Activated CD4-positive, alpha-beta T cell treated with anti-CD3 and anti-CD28 coated beads for 48 hours (primary cell): Measurements from ENCODE around the gene NKAIN2.

ENCODE experiments used
- DNase-seq: peaks from one replicate; pipeline ENCODE4 v3.0.0-alpha.2; 2020

The NKAIN2 gene

DNA sequence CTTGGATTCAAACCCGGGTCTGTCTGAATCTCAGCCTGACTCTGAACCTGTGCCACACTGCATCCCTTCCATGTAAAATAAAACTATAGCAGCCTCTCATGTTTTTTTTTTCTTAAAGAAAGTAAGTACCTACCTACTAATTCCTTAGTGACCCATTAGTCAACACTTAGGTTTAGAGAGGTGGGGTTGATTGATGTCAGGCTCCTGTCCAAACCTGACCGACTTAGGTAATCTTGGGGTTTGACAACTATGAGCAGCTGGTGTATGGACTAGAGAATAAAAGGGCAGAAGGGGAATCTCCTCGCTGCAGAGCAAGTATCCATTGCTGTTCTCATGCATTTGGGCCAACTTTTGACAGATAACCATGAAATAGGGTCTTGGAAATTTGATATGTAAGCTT is 6.5 kb downstream of the NKAIN2 start:
- no peak for DNase-seq

DNA sequence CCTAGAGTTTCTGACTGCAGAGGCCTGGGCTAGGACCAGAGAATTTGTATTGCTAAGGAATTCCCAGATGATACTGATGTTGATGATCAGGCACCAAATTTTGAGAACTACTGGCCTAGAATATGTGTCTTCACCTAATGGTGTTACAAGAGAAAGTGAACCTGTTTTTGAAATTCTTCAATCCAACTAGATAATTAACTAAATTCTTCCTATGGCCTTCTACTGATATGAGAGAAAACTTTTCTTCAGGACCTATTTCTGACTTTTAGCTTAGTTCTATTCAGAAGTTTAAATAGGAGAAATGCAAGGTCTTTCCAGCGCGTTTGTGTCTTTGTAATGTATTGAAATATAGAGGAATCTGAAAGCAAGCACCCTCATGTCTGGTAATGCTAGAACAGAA is 7.3 kb downstream of the NKAIN2 start:
- no peak for DNase-seq

DNA sequence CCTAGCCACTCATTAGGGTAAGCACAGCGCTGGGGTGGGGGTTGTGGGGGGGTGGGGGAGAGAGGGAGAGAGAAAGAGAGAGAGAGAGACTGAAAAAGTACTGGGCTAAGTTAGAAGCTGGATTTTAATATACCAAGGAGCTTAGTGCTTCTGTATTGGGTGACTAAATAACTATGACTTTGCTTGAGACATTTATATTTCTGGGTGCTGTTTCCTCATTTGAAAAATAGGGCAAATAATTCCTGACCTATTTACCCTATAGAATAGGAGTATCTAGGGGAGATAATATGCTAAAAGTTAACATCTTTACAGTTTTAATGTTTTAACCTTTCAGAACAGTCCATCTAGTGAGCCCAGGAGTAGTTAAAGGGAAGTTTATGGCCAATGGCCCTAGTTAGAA is 7.7 kb downstream of the NKAIN2 start:
- no peak for DNase-seq

DNA sequence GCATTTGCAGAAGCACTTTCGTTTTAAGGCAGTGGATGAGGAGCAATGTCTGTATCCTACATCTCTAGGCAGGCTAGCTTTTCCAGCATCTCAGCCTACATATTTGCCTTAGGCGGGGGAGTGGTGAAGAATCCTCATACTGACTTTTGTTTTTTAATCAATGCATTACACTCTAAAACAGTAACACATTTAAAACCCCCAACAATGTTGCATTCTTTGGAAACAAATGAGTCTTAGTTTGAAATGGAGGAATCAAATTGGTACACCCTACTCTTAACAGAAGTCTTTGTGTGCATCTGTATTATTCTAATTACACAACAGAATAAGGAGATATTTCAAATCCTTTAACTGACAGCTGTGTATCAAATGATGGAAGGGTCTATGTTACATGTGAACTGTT is 9.0 kb downstream of the NKAIN2 start:
- no peak for DNase-seq

DNA sequence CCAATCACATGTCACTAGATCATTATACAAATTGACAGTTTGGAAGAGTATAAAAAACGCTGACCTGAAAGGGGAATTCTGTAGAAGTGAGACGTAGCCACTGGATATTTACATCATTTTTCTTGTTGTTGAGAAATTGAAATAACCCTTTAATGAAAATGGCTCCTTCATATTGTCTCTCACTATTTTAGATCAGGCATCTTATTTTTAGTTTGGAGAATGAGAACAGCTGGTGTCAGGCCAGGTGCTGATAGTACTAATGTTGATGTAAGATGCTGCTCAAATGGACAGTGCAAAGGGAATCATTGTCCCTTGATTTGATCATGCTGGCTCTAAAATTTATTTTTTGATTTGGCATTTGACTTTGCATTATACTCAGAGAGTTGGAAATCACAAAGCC is 17.4 kb downstream of the NKAIN2 start:
- DNase-seq, result no peak

DNA sequence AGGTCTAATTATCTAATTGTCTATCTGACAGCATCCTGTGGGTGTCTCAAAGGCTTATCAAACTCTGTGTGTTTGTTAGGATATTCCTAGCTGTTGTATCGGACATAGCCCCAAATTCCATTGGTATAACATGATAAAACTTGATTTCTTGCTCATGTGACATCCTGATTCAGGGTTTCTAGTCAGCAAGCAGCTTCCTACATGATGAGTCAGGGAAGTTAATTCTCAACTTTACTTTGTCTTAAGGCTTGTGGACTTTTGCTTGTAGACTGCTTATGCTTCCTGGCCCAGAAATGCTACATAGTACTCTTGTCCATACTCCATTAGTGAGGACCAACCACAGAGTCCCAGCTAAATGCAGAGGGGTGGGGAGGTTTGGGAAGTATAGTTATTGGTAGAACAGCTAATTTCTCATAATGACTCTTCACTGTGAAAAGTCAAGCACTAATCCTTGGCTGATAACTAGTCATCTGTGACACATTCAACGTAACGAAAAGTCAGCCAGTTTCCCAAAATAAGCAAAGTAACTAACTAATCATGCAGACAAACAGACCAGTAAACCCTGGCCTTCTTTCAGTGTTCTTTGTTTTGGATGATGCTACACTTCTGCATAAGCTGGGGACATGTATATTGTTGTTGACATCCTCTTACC is 25.8 kb downstream of the NKAIN2 start:
- no peak for DNase-seq

DNA sequence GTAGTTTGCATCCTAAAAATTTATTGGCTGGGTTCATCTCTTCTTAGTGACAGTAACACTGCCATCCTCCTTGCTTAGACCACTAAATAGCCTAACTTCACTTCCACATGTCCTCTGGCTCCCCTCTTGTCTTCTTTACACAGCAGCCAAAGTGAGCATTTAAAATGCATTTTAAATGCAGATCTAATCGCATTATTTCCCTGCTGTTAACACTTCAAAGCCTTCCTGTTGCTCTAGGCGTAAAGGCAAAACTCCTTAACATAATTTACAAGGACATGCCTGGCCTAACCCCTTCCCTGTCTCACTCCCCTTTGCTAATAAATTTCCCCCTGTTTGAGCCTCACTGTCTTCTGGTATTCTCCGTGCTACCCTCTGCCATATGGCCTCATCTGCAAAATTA is 26.5 kb downstream of the NKAIN2 start:
- no peak for DNase-seq

DNA sequence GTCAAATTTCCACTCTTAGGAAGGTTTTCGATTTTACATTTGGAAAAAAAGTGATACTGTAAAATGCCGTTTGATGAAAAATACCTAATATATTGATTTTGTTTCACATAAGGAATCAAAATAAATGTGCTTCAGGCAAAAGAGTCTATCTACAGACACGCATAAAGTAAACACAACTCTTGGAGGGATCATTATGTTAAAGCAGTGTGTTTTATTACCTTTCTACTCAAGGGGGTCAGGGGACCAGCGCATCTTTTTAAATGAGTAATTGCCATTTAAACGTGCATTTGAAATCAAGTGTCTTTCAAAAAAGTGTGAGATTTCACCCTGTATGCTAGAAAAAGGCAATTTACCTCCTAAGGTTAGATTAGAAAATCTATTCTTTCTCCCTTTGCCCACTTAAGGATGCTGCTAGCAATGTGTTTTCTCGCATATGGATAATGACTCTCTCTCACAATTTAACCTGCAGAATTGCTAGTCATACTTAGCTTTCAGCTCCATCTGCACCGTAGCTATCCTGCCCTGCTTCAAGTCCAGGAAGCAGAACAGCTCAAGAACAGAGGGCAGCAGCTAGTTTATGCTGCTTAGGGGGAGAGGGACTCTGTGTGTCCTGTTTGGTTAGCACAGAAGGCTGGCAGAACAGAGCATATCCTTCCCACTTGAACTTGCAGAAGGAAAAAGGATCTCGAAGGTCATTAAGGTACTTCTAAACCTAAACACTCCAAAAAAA is 35.0 kb downstream of the NKAIN2 start:
- DNase-seq, result no peak

DNA sequence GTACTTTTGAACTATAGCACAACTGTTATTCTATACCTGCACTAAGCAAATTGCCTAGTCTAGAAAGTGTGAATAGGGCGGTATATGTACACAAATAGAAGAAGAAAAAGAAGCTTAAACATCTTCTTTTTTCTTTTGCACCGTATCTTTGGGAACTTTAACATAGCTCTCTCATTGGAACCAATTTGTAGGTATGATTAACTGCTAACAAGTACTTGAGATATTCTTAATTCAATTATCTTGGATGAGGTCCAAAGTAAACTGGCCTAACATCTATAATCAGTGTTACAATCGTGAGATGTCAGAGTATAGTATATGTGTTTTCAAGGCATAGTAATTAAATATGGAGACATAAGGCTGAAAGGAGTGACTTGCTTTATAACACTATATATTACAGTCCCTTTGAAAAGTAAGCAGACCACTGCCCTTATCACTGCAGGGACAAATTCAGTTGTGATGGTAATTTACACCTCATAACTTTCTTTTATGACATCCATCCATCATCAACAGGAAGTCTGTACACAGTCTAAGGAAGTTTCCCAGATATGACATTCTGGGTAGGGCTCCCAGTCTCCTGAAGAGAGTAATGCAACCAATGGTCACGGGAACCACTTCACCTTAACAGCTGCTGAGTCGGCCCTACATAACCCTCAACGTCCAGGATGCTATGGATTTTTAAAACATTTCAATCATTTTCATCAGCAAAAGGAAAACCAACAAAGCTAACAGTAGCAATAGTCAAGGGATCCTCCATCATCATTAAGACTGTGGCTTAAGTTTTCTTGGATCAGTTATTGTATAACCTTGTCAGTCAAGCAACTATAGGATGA is 37.6 kb downstream of the NKAIN2 start:
- no peak for DNase-seq

DNA sequence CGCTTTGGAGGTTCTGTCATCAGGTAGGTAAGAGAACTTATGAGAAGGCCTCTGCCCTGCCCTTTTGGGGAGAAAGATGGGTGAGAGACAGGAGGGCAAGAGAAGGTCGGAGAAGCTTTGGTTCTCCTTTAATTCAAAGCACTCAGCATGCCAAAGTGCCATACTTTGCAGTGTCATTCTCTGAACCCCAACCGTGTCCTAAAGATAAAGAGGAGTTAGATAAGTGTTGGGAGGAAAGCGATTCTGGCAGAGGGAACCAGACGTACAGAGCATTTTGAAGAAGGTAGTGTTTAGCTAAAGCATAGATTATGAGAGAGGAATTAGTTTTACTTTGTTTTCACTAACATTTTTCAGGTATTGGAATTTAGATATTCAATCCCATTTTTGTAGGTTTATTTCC is 40.3 kb downstream of the NKAIN2 start:
- DNase-seq, result no peak

DNA sequence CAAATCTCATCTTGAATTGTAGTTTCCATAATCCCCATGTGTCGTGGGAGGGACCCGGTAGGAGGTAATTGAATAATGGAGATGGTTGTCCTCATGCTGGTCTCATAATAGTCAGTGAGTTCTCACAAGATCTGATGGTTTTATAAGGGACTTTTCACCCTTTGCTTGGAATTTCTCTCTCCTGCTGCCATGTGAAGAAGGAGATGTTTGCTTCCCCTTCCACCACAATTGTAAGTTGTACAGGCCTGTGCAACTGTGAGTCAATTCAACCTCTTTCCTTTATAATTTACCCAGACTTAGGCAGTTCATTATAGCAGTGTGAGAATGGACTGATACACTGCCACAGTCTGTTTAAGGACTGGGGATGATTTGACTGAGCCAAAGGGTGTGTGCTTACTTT is 44.7 kb downstream of the NKAIN2 start:
- DNase-seq, result no peak

DNA sequence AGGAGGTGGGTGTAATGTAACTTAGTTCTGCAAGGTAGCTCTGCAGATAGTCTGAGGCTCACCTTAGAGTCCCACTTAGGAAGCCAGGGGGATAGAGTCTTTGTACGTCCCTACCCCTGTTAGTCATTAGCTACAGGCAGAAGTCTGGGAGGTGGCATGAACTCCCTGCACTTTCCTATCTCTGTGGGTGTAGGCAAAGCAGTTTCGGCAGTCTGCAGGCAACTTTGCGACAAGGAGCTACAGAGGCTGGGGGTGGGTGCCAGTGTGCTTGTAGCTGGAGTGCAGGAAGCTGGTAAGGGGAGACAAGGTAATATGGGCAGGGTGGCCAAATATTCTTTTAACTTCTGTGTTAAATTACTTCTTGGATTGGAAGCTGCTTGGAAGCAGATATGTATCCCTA is 45.7 kb downstream of the NKAIN2 start:
- no peak for DNase-seq

DNA sequence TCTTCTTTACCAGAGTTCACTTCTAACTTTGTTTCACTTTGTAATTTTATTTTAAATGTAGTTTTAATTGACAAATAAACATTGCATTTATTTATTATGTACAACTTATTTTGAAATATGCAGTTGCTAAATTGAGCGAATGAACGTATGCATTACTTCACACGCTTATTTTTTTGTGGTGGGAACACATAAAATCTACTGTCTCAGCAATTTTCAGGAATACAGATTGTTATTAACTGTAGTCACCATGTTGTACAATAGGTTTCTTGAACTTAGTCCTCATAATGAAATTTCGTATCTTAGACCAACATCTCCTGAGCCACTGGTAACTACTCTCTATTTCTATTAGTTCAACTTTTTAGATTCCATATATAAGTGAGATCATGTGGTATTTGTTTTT is 46.9 kb downstream of the NKAIN2 start:
- DNase-seq, result no peak

DNA sequence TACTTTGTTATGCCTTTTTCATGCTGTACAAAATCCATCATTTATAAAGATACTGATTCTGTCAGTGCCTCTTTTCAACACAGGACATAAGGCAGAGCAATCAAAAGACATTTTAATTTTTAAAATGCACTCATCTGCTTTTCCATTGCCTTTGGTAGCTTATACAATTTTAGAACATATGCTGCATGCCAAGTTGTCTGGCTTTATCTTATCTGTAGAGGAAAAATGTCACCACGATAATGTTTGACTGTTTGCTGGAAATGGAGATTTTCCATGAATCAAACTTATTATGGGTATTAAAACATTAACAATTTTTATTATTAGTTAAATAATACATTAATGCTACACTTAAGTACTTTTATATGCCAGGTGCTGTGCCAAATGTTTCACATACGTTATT is 50.5 kb downstream of the NKAIN2 start:
- DNase-seq, result no peak

DNA sequence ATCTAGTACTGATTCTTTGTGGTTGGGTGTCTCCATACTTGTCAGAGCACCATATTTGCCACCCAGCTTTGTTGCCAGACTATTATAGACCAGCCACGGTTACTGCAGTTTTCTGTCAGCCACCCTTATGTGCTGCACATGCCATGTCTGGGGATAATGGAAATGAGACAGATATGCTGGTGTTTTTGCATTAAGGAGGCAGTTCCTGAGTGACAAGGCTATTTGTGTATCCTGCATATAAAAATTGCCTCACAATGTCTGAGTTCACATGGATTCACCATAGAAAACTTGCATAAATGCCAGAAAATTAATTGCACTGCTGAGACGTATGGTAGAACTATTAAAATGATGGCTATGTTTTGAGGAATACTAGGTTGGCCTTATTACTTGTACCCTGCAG is 51.8 kb downstream of the NKAIN2 start:
- no peak for DNase-seq

DNA sequence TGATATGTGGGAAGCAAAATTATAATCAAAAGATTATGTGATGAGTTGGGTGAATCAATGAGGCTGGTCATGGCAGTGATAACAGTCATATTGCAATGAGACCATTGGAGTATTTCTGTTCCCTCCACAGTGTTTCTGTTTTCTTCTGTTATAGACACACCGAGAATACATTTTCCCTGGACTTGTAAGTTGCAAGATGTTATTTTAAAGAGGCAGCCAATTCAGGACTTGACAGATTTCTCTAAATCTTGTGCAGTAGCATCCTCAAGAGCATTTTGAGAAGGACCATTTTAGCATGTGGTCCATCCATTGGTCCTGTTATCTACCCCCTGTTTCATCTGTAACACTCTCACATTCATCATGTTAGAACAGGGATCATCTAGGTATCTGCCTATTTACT is 55.6 kb downstream of the NKAIN2 start:
- DNase-seq, result no peak

DNA sequence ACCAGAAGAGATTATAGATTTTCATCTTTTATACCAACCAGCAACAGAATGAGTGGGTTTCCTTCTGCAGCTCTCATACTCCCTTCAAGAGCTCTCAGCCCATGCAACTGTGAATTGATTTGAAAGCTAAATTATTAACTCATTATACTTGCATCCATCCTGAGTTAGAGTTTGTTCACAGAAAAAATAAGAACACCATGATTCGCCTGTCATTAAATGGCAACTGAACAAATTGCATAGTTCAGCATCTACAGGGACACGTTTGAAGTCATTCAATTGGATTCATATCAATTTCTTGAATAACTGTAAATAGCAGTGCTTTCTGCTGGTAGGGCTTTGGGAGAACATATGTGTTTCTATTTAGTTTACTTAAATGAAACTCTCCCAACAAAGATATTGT is 65.7 kb downstream of the NKAIN2 start:
- DNase-seq, result no peak

DNA sequence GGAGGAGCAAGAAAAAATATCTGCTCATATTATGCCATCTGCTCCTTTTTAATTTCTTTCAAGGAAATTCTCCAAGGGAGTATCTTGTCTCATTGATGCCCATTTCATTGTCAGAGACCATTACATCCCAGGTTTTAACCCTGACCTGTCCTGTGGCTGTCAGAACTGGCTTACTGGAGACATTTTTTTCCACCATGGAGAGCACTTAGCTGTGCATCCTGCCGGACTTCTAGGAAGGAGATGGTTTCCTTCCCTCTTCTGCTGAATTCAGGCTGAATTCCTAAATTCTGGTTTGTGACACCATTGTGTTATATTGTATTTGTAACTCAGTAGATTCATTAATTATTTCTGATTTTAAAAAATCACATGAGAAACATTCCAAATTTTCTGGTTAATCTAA is 70.3 kb downstream of the NKAIN2 start:
- DNase-seq, result no peak

DNA sequence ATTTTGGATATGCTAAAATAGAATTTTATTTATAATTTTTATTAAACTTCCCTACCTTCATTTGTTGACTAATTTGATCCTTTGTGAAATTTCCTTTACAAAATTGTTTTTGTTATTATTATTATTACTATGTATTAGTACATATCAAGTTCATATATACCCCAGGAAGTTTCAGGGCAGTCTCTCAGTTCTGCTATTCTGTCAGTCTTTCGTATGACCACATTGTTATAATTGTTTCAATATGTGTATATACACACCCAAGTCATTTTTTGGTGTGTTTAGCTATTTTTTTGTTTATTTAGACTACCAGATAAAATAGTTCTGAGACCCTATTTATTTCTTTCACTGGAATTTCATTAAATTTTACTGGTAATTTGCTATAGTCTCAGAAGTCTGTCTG is 72.1 kb downstream of the NKAIN2 start:
- DNase-seq, result no peak

DNA sequence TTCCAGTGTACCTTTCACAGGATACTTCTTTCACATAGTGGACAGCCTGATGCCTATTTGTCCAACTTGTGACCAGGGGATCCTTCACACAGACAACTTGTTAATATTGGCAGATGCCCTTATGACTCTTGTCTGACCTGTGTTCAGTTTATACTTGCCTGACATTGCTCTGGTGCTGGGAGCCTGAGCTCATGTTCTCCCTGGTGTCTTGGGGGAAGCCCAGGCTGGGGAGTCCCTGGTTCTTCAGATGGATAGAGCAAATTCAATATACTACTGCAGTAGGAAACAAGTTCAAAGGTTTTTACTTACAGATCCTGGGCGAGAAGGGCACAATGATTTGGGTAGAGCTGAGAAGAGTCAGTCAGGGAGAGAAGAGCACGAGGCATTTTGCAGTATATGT is 76.1 kb downstream of the NKAIN2 start:
- DNase-seq, result no peak

DNA sequence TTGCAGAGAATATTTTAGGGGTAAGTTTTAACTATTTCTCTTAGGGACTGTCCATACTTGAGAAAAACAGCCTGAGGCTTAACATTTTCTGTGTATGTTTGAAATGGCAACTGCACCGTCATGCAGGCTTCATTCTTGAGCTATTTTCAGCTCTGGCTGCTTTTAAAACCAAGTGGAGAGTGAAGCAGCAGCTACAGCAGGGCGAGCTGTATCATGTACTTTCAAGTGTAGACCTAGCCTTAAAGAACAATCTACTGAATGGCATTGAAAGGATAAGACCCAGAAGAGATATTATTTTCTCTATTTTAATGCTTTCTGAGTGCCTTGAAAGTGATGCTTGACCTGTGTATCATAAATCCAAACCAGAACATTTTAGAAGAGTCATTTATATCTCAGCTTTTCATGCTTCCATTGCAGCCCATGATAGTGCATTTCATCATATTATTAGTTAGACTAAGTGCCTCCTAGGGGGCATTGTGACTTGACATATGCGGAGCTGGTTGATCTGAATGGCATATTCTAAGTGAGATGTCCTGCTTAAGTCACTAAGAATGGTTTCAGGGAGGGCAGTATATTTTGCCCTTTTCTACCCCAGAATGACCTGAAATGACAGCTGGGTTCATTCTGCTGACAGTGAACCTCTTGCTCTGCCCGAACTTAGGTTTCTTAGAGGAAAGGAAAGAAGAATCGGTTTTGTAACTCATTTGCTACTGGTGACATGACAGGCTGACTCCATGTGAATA is 85.3 kb downstream of the NKAIN2 start:
- no peak for DNase-seq

DNA sequence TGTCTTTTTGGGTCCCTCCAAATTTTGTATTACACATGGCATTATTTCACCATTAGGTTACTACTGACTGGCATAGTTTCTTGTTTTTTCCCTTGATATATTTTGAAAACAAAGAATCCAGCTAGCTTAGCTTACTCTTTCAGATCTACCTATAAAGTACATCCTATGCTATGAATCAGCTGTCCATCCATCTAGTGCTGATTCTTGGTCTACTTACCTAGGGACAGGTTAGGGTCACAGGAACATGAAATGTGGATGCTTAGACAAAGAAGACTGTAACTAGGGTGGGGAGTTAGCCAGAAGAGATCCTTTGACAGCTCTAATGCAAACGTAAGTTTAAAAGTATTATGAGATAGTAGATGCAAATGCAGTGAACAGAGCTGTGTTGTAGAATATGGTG is 91.7 kb downstream of the NKAIN2 start:
- no peak for DNase-seq

DNA sequence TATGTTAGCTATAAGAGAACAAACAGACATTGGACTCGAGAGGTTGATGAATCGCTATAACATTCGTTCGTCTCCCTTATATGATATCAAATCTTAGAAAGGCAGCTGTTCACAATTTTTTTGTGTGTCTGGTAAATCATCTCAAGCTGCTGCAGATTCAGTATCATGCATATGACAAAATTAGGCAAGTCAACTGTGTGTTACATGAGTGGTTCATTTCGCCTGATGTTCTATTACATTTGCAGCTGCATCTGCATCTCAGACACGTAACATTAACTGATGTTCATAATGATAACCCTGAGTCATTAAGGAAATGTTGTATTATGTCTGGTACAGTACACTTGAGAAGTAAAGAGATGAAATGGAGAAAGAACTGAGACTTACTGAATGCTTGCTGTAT is 92.1 kb downstream of the NKAIN2 start:
- no peak for DNase-seq

DNA sequence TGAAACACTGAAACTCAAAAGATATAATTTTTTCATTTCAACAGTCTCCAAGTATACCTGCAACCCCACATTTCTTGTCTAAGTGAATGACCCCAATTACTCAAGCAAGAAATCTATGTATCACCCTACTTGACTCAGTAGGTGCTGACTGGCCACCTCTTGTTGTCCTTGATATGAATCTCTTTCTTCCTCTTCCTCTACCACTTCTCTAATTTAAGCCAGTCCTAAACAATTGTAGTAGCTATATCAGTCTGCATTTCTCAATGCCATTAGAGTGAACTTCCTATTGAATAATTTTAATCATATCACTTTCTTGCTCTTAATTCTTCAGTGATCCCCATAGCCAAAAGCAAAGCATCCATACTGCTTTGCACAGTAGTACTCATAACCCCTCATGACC is 93.2 kb downstream of the NKAIN2 start:
- no peak for DNase-seq
